ENCODE data around the gene ISCU. TPM values are rescaled to one million over a fixed set of nuclear protein-coding genes. Genes with fewer than 3 reads are reported as not detected.
"Not testable (repeated sequence)": the region's sequence is repeated elsewhere in the genome, so short reads cannot be mapped to it uniquely, and the experiment has no call there.

ISCU gene
- total RNA-seq, 2 experiments from 2014 or later: 60.8 to 66.0 TPM

- ChIA-PET POLR2A (interaction anchor here (0.7 to 1.5 kb wide), 2 partner anchors 50 to 487 kb away, joined by 4 to 6 read pairs; no protein-coding TSS in a partner anchor), CTCF (interaction anchor here (1.2 to 11.9 kb wide), 6 partner anchors 9 to 237 kb away, joined by 3 to 105 read pairs (median 8); no protein-coding TSS in a partner anchor)
- Mint-ChIP-seq H3K9me3 (no peaks in the 10 kb centered on the region), H3K27me3 (no peaks in the 10 kb centered on the region), H3K27ac (peak overlapping the region; percentile 91), H3K36me3 (ENCODE audit: low read depth) (peaks cover 51% of the 10 kb centered on the region), H3K4me1 (peaks cover 82% of the 10 kb centered on the region), H3K4me3 (peak overlapping the region; percentile 38)
- DNase-seq: no peak
These were observed 5.3 kb downstream of the ISCU start for GRCh38 chr12:108567406-108568337.

GRCh38 chr12:108568338-108569154 is 6.2 kb downstream of the ISCU start:
- no peaks in the 10 kb centered on the region for H3K27me3 Mint-ChIP-seq
- H3K9me3 Mint-ChIP-seq: no peaks in the 10 kb centered on the region
- peaks cover 51% of the 10 kb centered on the region for H3K36me3 Mint-ChIP-seq (ENCODE audit: low read depth)
- H3K4me1 Mint-ChIP-seq: peaks cover 85% of the 10 kb centered on the region
- ChIA-PET POLR2A (interaction anchor here (1.0 to 1.5 kb wide), 2 partner anchors 49 to 64 kb away, joined by 4 to 6 read pairs; no protein-coding TSS in a partner anchor), CTCF (interaction anchor here (1.1 to 11.9 kb wide), 6 partner anchors 9 to 236 kb away, joined by 3 to 105 read pairs (median 6); no protein-coding TSS in a partner anchor)
- peak overlapping the region; percentile 38 for H3K4me3 Mint-ChIP-seq
- peak overlapping the region; percentile 91 for H3K27ac Mint-ChIP-seq
- DNase-seq: peak; percentile 88

- peaks cover 45% of the 10 kb centered on the region for H3K36me3 Mint-ChIP-seq (ENCODE audit: low read depth)
- ChIA-PET POLR2A (no interaction called here), CTCF (interaction anchor here (1.2 to 11.9 kb wide), 5 partner anchors 10 to 522 kb away, joined by 3 to 105 read pairs (median 4); partner anchors contain the start of genes ALKBH2 and SART3)
- peaks cover 86% of the 10 kb centered on the region for H3K4me1 Mint-ChIP-seq
- peak overlapping the region; percentile 41 for H3K27ac Mint-ChIP-seq
- peak; percentile 28 for DNase-seq
- no peak overlapping the region for H3K4me3 Mint-ChIP-seq
- H3K27me3 Mint-ChIP-seq: peaks cover 4% of the 10 kb centered on the region
- peaks cover 2% of the 10 kb centered on the region for H3K9me3 Mint-ChIP-seq
These were observed 8.6 kb downstream of the ISCU start for GRCh38 chr12:108570743-108571608.

DNA sequence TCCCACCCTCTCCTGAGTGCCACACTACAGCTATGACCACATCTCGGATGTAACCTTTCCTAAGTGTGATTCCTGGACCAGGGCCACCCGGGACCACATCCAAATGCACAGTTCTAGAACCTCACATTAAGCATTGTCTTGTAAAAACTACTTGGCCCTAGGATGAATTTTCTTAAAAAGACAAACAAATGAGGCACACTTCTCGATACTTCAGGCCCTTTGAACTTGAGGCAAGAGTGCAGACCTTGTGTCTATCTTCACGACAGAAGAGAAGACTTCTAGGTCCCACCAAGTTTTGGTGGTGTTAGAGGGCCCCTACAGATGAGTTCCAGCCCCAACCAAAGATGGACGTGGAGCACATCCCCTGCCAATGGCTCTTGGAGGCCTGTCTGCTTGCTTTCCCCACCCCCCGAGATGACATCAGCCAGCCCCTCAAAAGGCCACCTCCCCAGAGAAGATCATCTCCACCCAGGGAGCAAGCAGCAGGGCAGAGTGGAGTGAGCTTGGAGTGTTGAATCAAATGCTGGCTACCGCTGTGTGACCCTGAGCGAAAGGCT is 9.3 kb downstream of the ISCU start:
- ChIA-PET POLR2A (no interaction called here), CTCF (interaction anchor here (1.5 to 11.9 kb wide), 3 partner anchors 11 to 232 kb away, joined by 4 to 105 read pairs (median 8); partner anchors contain the start of gene SART3)
- DNase-seq: no peak
- Mint-ChIP-seq H3K36me3 (ENCODE audit: low read depth) (peaks cover 42% of the 10 kb centered on the region), H3K9me3 (peaks cover 2% of the 10 kb centered on the region), H3K27me3 (peaks cover 4% of the 10 kb centered on the region), H3K4me3 (no peak overlapping the region), H3K27ac (no peak overlapping the region), H3K4me1 (peaks cover 85% of the 10 kb centered on the region)

- no peak for DNase-seq
- H3K27me3 Mint-ChIP-seq: peaks cover 5% of the 10 kb centered on the region
- no peak overlapping the region for H3K27ac Mint-ChIP-seq
- H3K4me3 Mint-ChIP-seq: no peak overlapping the region
- ChIA-PET CTCF (interaction anchor here (1.4 to 2.5 kb wide), 3 partner anchors 11 to 231 kb away, joined by 4 to 9 read pairs (median 8); partner anchors contain the start of gene SART3), POLR2A (no interaction called here)
- peaks cover 37% of the 10 kb centered on the region for H3K36me3 Mint-ChIP-seq (ENCODE audit: low read depth)
- peaks cover 2% of the 10 kb centered on the region for H3K9me3 Mint-ChIP-seq
- H3K4me1 Mint-ChIP-seq: peaks cover 88% of the 10 kb centered on the region
These were observed 9.9 kb downstream of the ISCU start for GRCh38 chr12:108572166-108572790.

GRCh38 chr12:108573317-108573716 is 10.9 kb downstream of the ISCU start:
- Mint-ChIP-seq H3K36me3 (ENCODE audit: low read depth) (peaks cover 26% of the 10 kb centered on the region), H3K4me1 (peaks cover 80% of the 10 kb centered on the region), H3K9me3 (peaks cover 6% of the 10 kb centered on the region), H3K27ac (no peak overlapping the region), H3K27me3 (peaks cover 9% of the 10 kb centered on the region), H3K4me3 (no peak overlapping the region)
- POLR2A ChIA-PET: interaction anchor here (0.8 kb wide), 1 partner anchor 265 kb away, joined by 6 read pairs; no protein-coding TSS in a partner anchor
- DNase-seq: peak; percentile 15
- CTCF ChIA-PET: interaction anchor here (0.6 to 1.5 kb wide), 7 partner anchors 11 to 1329 kb away, joined by 3 to 9 read pairs (median 4); partner anchors contain the start of gene SART3

GRCh38 chr12:108574276-108574675 is 11.9 kb downstream of the ISCU start:
- peaks cover 20% of the 10 kb centered on the region for H3K36me3 Mint-ChIP-seq (ENCODE audit: low read depth)
- peaks cover 11% of the 10 kb centered on the region for H3K9me3 Mint-ChIP-seq
- DNase-seq, H3K27ac Mint-ChIP-seq, H3K27me3 Mint-ChIP-seq, POLR2A ChIA-PET, H3K4me3 Mint-ChIP-seq: not testable (repeated sequence)
- peaks cover 71% of the 10 kb centered on the region for H3K4me1 Mint-ChIP-seq
- CTCF ChIA-PET: interaction anchor here (0.6 to 1.5 kb wide), 4 partner anchors 13 to 1890 kb away, joined by 3 to 6 read pairs (median 4); partner anchors contain the start of gene SART3

DNA sequence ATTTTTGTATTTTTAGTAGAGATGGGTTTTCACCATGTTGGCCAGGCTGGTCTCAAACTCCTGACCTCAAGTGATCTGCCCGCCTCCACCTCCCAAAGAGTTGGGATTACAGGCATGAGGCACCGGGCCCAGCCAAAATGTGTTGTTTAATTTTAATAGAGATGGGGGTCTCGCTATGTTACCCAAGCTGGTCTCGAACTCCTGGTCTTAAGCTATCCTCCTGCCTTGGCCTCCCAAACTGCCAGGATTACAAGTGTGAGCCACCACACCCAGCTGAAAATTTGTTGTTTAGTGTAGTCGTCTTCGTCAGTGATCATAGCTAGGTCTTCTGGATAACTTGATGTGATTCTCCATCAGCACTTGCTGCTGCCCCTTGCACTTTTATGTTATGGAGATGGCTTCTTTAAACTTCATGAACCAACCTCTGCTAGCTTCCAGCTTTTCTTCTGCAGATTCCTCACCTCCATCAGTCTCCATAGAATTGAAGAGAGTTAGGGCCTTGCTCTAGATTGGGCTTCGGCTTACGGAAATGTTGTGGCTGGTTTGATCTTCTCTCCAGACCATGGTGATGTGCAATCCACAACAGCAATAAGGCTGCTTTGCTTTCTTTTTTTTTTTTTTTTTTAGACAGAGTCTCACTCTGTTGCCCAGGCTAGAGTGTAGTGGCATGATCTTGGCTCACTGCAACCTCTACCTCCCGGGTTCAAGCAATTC is 13.0 kb downstream of the ISCU start:
- H3K27me3 Mint-ChIP-seq: peaks cover 9% of the 10 kb centered on the region
- peak overlapping the region; percentile 14 for H3K4me3 Mint-ChIP-seq
- CTCF ChIA-PET: interaction anchor here (0.9 to 3.8 kb wide), 3 partner anchors 10 to 518 kb away, joined by 3 to 12 read pairs (median 5); partner anchors contain the start of gene ALKBH2
- POLR2A ChIA-PET: interaction anchor here (0.9 kb wide), 1 partner anchor 53 kb away, joined by 3 read pairs; no protein-coding TSS in a partner anchor
- H3K9me3 Mint-ChIP-seq: peaks cover 11% of the 10 kb centered on the region
- peaks cover 60% of the 10 kb centered on the region for H3K4me1 Mint-ChIP-seq
- DNase-seq: peak; percentile 41
- peak overlapping the region; percentile 68 for H3K27ac Mint-ChIP-seq
- H3K36me3 Mint-ChIP-seq (ENCODE audit: low read depth): peaks cover 11% of the 10 kb centered on the region

DNA sequence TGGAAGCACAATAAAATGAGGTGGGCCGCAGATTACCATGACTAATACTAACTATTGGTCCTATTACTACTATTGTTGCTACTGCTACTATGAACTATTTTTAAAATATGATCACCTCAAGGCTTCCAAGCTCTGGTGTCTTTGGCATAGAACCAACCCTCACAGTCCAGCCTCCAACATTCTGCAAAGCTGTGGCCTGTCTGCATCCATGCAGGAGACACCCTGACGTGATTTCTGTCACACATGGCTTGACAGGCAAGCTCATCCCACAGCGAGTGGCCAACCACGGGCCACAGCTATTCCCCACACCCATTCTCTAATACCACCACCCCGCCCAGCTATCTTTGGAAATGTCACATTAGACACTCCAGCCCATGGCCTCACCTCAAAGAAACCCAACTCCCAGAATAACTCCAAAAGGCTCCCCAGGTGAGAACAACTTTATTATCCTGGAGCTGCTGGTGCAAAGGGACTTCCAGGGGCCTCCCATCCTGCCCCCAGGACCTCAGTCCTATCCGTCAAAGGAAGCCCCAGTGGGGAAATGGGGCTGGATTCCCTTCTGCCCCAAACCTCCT is 14.4 kb downstream of the ISCU start:
- peaks cover 9% of the 10 kb centered on the region for H3K27me3 Mint-ChIP-seq
- ChIA-PET CTCF (interaction anchor here (1.4 to 3.8 kb wide), 4 partner anchors 11 to 516 kb away, joined by 5 to 14 read pairs (median 8); partner anchors contain the start of gene ALKBH2), POLR2A (no interaction called here)
- no peak overlapping the region for H3K27ac Mint-ChIP-seq
- DNase-seq: no peak
- H3K4me3 Mint-ChIP-seq: no peak overlapping the region
- H3K36me3 Mint-ChIP-seq (ENCODE audit: low read depth): peaks cover 5% of the 10 kb centered on the region
- H3K9me3 Mint-ChIP-seq: peaks cover 11% of the 10 kb centered on the region
- peaks cover 49% of the 10 kb centered on the region for H3K4me1 Mint-ChIP-seq

- CTCF ChIA-PET: interaction anchor here (0.5 to 3.8 kb wide), 6 partner anchors 9 to 535 kb away, joined by 3 to 14 read pairs (median 5); partner anchors contain the start of gene ALKBH2
- H3K4me1 Mint-ChIP-seq: peaks cover 44% of the 10 kb centered on the region
- POLR2A ChIA-PET: no interaction called here
These were observed 15.1 kb downstream of the ISCU start for GRCh38 chr12:108577458-108577857.

More at GRCh38 chr12:108577458-108577857, 15.1 kb downstream of the ISCU start:
- peak overlapping the region; percentile 36 for H3K27ac Mint-ChIP-seq
- peaks cover 11% of the 10 kb centered on the region for H3K9me3 Mint-ChIP-seq
- peaks cover 5% of the 10 kb centered on the region for H3K36me3 Mint-ChIP-seq (ENCODE audit: low read depth)
- no peak for DNase-seq
- peaks cover 9% of the 10 kb centered on the region for H3K27me3 Mint-ChIP-seq
- H3K4me3 Mint-ChIP-seq: no peak overlapping the region

All from activated CD4-positive, alpha-beta T cell treated with anti-CD3 and anti-CD28 coated beads, Interleukin-2, amount 10 ng/mL, durations not matched to agents 7 days and 5 days (primary cell).